SK-N-SH treated with all-trans-retinoic acid at 6 μM for 48 hours (cell line): ENCODE data around the gene ZMIZ1.

Experiments used
- ATAC-seq: fragments of 200-7000 bp; cut with Tn5 transposase; 3 replicates; pipeline ENCODE4 v1.9.1; 2020; ENCODE audit warnings: mild to moderate bottlenecking, moderate library complexity
- CSDC2 ChIP-seq: fragments of 250-450 bp; sonication (Bioruptor Pico); IDR thresholded peaks from 2 replicates; pipeline ENCODE4 v1.5.0; 2020; ENCODE audit warnings: mild to moderate bottlenecking, moderate library complexity
- GLIS3 ChIP-seq: fragments of 250-450 bp; sonication (Bioruptor Pico); IDR thresholded peaks from 2 replicates; pipeline ENCODE4 v1.5.0; 2020; ENCODE audit warnings: mild to moderate bottlenecking, moderate library complexity
- ISL1 ChIP-seq: fragments of 250-450 bp; sonication (Bioruptor Pico); IDR thresholded peaks from 2 replicates; pipeline ENCODE4 v2.1.2; 2022; ENCODE audit warnings: mild to moderate bottlenecking, moderate library complexity
- OSR1 ChIP-seq: fragments of 250-450 bp; sonication (Bioruptor Pico); IDR thresholded peaks from 2 replicates; pipeline ENCODE4 v1.8.0; 2022; ENCODE audit warnings: moderate library complexity, mild to moderate bottlenecking, inconsistent platforms
- PPARA ChIP-seq: fragments of 250-450 bp; sonication (Bioruptor Pico); IDR thresholded peaks from 2 replicates; pipeline ENCODE4 v1.5.0; 2020; ENCODE audit warnings: mild to moderate bottlenecking, borderline replicate concordance
- RARB ChIP-seq: fragments of 250-450 bp; sonication (Bioruptor Pico); IDR thresholded peaks from 2 replicates; pipeline ENCODE4 v1.8.0; 2021; ENCODE audit warnings: mild to moderate bottlenecking, moderate library complexity
- SNAI2 ChIP-seq: fragments of 250-450 bp; sonication (Bioruptor Pico); IDR thresholded peaks from 2 replicates; pipeline ENCODE4 v1.5.0; 2020; ENCODE audit warnings: mild to moderate bottlenecking, moderate library complexity
- TCF4 ChIP-seq: fragments of 250-450 bp; sonication (Bioruptor Pico); IDR thresholded peaks from 2 replicates; pipeline ENCODE4 v1.8.0; 2021; ENCODE audit warnings: mild to moderate bottlenecking, moderate library complexity, borderline replicate concordance
- TOX ChIP-seq: fragments of 250-450 bp; sonication (Bioruptor Pico); IDR thresholded peaks from 2 replicates; pipeline ENCODE4 v1.8.0; 2021; ENCODE audit warnings: mild to moderate bottlenecking, moderate library complexity, borderline replicate concordance
- ZC3H10 ChIP-seq: fragments of 250-450 bp; sonication (Bioruptor Pico); IDR thresholded peaks from 2 replicates; pipeline ENCODE4 v1.5.1; 2021; ENCODE audit warnings: mild to moderate bottlenecking, moderate library complexity
- ZFP30 ChIP-seq: fragments of 450-650 bp; formaldehyde crosslinking; IDR thresholded peaks from 2 replicates; pipeline ENCODE4 v1.5.0; 2022; ENCODE audit warnings: mild to moderate bottlenecking, moderate library complexity
- ZNF565 ChIP-seq: fragments of 450-650 bp; formaldehyde crosslinking; conservative IDR thresholded peaks from 2 replicates; pipeline ENCODE4 v1.5.0; 2020; ENCODE audit warnings: low read depth, mild to moderate bottlenecking, moderate library complexity
- ZNF70 ChIP-seq: fragments of 450-650 bp; formaldehyde crosslinking; IDR thresholded peaks from 2 replicates; pipeline ENCODE4 v1.5.0; 2020; ENCODE audit warnings: mild to moderate bottlenecking, moderate library complexity
- ZNF8 ChIP-seq: fragments of 450-650 bp; formaldehyde crosslinking; IDR thresholded peaks from 2 replicates; pipeline ENCODE4 v1.5.0; 2020; ENCODE audit warnings: mild to moderate bottlenecking, moderate library complexity
- TF ChIP-seq, protein P1 (sequence below): fragments of 250-450 bp; sonication (Bioruptor Pico); IDR thresholded peaks from 2 replicates; pipeline ENCODE4 v1.5.1; 2020; ENCODE audit warnings: low read depth, mild to moderate bottlenecking, moderate library complexity
- TF ChIP-seq, protein P2 (sequence below): fragments of 250-450 bp; sonication (Bioruptor Pico); IDR thresholded peaks from 2 replicates; pipeline ENCODE4 v1.8.0; 2021; ENCODE audit warnings: low read depth, mild to moderate bottlenecking, moderate library complexity, borderline replicate concordance
- TF ChIP-seq, protein P3 (sequence below): fragments of 250-450 bp; sonication (Bioruptor Pico); IDR thresholded peaks from 2 replicates; pipeline ENCODE4 v1.8.0; 2020; ENCODE audit warnings: mild to moderate bottlenecking, moderate library complexity, borderline replicate concordance
- TF ChIP-seq, protein P4 (sequence below): fragments of 250-450 bp; sonication (Bioruptor Pico); IDR thresholded peaks from 2 replicates; pipeline ENCODE4 v1.5.1; 2021; ENCODE audit warnings: mild to moderate bottlenecking, moderate library complexity
- TF ChIP-seq, protein P5 (sequence below): fragments of 250-450 bp; sonication (Bioruptor Pico); IDR thresholded peaks from 2 replicates; pipeline ENCODE4 v1.5.0; 2020; ENCODE audit warnings: mild to moderate bottlenecking, moderate library complexity

The ZMIZ1 gene

DNA sequence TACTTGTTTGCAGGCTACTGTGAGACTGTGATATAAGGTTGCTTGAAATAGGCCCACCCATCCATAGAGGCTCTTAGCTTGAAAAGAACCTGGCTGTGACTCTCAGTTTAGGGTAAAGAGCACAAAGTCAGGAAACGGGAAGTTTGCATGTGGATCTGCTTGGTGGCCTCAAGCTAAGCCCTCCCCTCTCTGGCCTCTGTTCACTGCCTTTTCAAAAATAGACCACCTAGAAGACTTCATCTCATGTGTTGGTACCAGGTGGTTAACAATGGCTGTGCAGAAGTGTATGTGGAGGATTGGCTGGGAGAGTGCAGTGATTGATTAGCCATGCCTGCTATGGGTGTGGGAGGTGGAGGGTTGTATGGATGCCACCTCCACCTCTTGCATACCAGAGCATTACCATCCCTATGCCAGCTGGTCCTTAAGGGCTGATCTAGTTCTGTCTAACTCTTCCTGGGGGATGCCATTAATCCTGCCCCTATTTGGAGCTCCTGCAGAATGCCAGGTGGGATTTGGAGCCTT is 122.0 kb downstream of the ZMIZ1 start:
- TF ChIP-seq, protein P1, sequence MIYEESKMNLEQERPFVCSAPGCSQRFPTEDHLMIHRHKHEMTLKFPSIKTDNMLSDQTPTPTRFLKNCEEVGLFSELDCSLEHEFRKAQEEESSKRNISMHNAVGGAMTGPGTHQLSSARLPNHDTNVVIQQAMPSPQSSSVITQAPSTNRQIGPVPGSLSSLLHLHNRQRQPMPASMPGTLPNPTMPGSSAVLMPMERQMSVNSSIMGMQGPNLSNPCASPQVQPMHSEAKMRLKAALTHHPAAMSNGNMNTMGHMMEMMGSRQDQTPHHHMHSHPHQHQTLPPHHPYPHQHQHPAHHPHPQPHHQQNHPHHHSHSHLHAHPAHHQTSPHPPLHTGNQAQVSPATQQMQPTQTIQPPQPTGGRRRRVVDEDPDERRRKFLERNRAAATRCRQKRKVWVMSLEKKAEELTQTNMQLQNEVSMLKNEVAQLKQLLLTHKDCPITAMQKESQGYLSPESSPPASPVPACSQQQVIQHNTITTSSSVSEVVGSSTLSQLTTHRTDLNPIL (CRISPR knock-in tag) = no peak
- TF ChIP-seq, protein P2, sequence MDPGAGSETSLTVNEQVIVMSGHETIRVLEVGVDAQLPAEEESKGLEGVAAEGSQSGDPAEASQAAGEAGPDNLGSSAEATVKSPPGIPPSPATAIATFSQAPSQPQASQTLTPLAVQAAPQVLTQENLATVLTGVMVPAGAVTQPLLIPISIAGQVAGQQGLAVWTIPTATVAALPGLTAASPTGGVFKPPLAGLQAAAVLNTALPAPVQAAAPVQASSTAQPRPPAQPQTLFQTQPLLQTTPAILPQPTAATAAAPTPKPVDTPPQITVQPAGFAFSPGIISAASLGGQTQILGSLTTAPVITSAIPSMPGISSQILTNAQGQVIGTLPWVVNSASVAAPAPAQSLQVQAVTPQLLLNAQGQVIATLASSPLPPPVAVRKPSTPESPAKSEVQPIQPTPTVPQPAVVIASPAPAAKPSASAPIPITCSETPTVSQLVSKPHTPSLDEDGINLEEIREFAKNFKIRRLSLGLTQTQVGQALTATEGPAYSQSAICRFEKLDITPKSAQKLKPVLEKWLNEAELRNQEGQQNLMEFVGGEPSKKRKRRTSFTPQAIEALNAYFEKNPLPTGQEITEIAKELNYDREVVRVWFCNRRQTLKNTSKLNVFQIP (CRISPR knock-in tag) = no peak
- no peak for TF ChIP-seq ZNF8 (CRISPR knock-in tag)
- no peak for TF ChIP-seq GLIS3 (CRISPR knock-in tag)
- TF ChIP-seq TCF4 = no peak
- no peak for TF ChIP-seq ZNF565 (CRISPR knock-in tag)
- no peak for TF ChIP-seq RARB (CRISPR knock-in tag)
- TF ChIP-seq OSR1 (CRISPR knock-in tag) = no peak
- no peak for TF ChIP-seq ZNF70 (CRISPR knock-in tag)
- no peak for TF ChIP-seq CSDC2 (CRISPR knock-in tag)
- TF ChIP-seq ZFP30 (CRISPR knock-in tag) = no peak
- TF ChIP-seq, protein P3, sequence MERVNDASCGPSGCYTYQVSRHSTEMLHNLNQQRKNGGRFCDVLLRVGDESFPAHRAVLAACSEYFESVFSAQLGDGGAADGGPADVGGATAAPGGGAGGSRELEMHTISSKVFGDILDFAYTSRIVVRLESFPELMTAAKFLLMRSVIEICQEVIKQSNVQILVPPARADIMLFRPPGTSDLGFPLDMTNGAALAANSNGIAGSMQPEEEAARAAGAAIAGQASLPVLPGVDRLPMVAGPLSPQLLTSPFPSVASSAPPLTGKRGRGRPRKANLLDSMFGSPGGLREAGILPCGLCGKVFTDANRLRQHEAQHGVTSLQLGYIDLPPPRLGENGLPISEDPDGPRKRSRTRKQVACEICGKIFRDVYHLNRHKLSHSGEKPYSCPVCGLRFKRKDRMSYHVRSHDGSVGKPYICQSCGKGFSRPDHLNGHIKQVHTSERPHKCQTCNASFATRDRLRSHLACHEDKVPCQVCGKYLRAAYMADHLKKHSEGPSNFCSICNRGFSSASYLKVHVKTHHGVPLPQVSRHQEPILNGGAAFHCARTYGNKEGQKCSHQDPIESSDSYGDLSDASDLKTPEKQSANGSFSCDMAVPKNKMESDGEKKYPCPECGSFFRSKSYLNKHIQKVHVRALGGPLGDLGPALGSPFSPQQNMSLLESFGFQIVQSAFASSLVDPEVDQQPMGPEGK (CRISPR knock-in tag) = no peak
- TF ChIP-seq, protein P4, sequence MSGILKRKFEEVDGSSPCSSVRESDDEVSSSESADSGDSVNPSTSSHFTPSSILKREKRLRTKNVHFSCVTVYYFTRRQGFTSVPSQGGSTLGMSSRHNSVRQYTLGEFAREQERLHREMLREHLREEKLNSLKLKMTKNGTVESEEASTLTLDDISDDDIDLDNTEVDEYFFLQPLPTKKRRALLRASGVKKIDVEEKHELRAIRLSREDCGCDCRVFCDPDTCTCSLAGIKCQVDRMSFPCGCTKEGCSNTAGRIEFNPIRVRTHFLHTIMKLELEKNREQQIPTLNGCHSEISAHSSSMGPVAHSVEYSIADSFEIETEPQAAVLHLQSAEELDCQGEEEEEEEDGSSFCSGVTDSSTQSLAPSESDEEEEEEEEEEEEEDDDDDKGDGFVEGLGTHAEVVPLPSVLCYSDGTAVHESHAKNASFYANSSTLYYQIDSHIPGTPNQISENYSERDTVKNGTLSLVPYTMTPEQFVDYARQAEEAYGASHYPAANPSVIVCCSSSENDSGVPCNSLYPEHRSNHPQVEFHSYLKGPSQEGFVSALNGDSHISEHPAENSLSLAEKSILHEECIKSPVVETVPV (CRISPR knock-in tag) = no peak
- TF ChIP-seq TOX (CRISPR knock-in tag) = no peak
- no peak for TF ChIP-seq ZC3H10
- TF ChIP-seq SNAI2 (CRISPR knock-in tag) = no peak
- no peak for ATAC-seq

DNA sequence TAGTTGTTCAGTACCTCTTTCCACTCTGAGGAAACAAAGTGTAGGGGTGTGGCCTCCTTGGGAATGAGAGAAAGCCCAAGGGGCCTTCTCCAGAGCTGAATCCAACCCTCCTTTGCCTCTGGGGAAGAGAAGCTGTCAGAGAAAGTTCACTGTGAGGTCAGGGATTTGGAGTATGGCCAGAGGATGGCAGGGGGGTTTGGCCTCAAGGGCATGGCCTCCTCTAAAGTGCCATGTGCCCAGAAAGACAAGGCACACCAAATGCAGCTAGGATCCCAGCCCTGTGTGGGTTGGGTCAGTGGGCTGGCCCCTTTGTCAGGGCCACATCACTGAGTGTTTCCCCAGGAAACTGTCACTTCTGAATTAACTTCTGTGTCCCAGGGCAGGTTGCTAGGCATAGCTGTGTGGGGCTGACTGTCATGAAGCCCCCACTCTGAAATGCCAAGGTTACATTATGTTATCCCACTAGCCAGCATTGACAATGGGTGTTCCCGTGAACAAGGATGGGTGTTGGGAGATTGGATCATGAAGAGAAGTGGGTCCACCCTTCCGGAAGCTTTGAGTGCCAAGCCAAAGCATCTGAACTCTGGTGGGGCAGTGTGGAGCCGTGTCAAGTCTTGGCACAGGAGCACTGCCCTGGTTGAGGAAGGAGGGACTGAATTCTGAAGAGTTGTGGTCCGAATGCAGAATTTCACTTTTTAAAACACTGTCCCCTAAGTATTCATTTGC is 123.3 kb downstream of the ZMIZ1 start:
- no peak for ATAC-seq
- no peak for TF ChIP-seq ZNF565 (CRISPR knock-in tag)
- TF ChIP-seq, protein P1 (CRISPR knock-in tag) = no peak
- no peak for TF ChIP-seq PPARA
- TF ChIP-seq, protein P4 (CRISPR knock-in tag) = no peak
- TF ChIP-seq ZFP30 (CRISPR knock-in tag) = no peak
- TF ChIP-seq ISL1 (CRISPR knock-in tag) = no peak
- TF ChIP-seq, all 23 proteins: peak for 0

DNA sequence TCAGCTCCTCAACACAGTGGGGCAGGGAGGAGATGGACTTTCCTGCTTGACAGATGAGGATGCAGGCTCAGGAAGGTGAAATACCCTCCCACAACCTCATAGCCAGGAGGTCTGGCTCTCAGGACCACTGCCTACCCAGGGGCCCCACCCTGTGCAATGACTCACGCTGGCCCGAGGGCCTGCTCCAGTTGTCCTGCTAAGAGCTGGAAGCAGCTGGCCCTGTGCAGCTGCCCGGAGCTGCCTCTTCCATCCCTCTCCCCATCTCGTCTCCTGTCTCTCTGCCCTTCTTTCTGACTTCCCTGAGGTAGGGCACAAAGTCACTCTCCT is 123.9 kb downstream of the ZMIZ1 start:
- ATAC-seq = peak; percentile 30
- TF ChIP-seq ZNF70 (CRISPR knock-in tag) = peak; percentile 57; the same call in 1 of the 2 replicates
- TF ChIP-seq, protein P5, sequence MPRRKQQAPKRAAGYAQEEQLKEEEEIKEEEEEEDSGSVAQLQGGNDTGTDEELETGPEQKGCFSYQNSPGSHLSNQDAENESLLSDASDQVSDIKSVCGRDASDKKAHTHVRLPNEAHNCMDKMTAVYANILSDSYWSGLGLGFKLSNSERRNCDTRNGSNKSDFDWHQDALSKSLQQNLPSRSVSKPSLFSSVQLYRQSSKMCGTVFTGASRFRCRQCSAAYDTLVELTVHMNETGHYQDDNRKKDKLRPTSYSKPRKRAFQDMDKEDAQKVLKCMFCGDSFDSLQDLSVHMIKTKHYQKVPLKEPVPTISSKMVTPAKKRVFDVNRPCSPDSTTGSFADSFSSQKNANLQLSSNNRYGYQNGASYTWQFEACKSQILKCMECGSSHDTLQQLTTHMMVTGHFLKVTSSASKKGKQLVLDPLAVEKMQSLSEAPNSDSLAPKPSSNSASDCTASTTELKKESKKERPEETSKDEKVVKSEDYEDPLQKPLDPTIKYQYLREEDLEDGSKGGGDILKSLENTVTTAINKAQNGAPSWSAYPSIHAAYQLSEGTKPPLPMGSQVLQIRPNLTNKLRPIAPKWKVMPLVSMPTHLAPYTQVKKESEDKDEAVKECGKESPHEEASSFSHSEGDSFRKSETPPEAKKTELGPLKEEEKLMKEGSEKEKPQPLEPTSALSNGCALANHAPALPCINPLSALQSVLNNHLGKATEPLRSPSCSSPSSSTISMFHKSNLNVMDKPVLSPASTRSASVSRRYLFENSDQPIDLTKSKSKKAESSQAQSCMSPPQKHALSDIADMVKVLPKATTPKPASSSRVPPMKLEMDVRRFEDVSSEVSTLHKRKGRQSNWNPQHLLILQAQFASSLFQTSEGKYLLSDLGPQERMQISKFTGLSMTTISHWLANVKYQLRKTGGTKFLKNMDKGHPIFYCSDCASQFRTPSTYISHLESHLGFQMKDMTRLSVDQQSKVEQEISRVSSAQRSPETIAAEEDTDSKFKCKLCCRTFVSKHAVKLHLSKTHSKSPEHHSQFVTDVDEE (CRISPR knock-in tag) = no peak
- TF ChIP-seq, all 23 proteins: peak for 1
